HUES48 (cell line): ENCODE data around the gene AGAP9.
"Not testable (repeated sequence)": the region's sequence is repeated elsewhere in the genome, so short reads cannot be mapped to it uniquely, and the experiment has no call there.

Source experiments
- H3K27ac ChIP-seq: one replicate; pipeline ENCODE4 v1.7.0; 2013; ENCODE audit warnings: low read depth, low read length, inconsistent platforms
- H3K27me3 ChIP-seq: 2 replicates; pipeline ENCODE4 v1.6.1; 2013; ENCODE audit warnings: mild to moderate bottlenecking, low read length; ENCODE audit not compliant: control insufficient read depth, insufficient read depth
- H3K36me3 ChIP-seq: 2 replicates; pipeline ENCODE4 v1.6.1; 2013; ENCODE audit warnings: low read length; ENCODE audit not compliant: control insufficient read depth, insufficient read depth
- H3K4me1 ChIP-seq: 2 replicates; pipeline ENCODE4 v1.6.1; 2013; ENCODE audit warnings: mild to moderate bottlenecking, low read length; ENCODE audit not compliant: control insufficient read depth, insufficient read depth
- H3K4me3 ChIP-seq: 2 replicates; pipeline ENCODE4 v1.5.1; 2013; ENCODE audit warnings: mild to moderate bottlenecking, low read depth, low read length
- H3K9ac ChIP-seq: 2 replicates; pipeline ENCODE4 v1.6.1; 2013; ENCODE audit warnings: mild to moderate bottlenecking, low read depth, low read length, moderate library complexity
- H3K9me3 ChIP-seq: 2 replicates; pipeline ENCODE4 v1.6.1; 2013; ENCODE audit warnings: low read length; ENCODE audit not compliant: control insufficient read depth, insufficient read depth

AGAP9 gene

DNA sequence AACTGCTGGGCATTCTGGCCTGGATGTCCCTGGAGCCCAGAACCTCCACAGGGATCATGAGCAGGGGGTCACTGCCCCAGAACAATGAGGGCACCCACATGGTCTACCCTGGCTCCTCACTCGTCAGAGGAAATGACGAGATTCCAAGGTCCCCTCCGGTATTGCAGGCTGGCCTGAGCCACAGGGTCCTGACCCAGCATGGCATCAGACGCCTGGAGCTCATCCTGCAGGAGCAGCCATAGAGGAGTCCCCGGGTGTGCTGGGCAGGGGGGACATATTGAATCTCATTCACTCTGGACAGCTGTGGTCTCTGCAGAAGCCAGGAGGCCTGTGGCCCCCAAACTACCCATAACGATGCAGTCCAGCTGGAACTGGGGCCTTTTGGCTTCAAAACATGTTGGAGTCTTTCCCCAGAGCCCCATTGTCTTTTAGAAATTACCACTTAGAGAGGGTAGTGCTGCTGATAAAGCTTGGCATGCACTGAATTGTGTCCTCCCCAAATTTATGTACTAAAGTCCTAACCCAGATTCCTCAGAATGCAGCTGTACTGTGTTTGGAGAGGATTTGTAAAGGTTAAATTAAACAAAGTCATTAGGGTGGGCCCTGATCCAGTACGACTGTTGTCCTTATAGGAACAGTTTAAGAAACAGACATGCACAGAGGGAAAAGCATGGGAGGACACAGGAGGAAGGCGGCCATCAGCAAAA, 67.2 kb downstream of the AGAP9 start:
- H3K27me3 ChIP-seq, result no peaks in the 10 kb centered on the region
- H3K27ac ChIP-seq, result no peak overlapping the region
- peaks cover 6% of the 10 kb centered on the region; the same call in 1 of the 2 replicates for H3K4me1 ChIP-seq
- H3K36me3 ChIP-seq, result no peaks in the 10 kb centered on the region
- H3K4me3 ChIP-seq, result no peak overlapping the region
- no peaks in the 10 kb centered on the region for H3K9me3 ChIP-seq
- H3K9ac ChIP-seq, result no peak overlapping the region

DNA sequence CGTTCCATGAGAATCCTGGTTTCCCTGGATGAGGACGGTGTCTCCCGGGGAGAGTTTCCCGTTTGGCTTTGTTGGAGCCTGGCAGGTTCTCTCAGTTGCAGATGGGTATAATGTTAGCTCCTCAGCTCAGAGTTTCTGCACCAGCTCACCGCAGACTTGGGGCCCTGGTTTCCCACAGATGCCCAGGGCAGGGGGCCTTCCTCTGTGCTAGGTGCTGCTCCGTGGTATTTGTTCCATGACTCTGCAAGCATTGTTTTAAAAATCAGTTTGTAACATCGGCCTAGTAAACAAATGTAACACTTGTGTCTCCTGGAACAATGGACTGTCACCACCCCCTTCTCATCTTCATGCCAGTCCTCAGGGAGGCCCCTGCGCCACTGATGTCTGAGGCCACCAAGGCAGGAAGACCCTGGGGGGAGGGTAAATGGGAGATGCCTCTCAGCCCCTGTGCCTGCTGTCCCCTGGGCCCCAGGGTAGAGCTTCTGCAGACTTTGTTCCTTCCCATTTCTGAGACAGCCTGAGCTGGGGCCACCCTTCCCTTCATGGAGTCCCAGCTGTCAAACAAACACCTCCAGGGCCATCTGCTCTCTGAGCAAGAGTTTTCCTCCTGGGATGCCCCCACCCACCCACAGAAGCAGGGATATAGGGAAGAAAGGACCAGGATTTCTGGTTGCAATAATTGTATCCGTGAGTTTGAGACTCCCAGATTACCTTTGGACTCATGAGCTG, 67.9 kb downstream of the AGAP9 start:
- H3K27ac ChIP-seq, H3K27me3 ChIP-seq, H3K9ac ChIP-seq, H3K4me1 ChIP-seq, H3K36me3 ChIP-seq, H3K4me3 ChIP-seq, H3K9me3 ChIP-seq: not testable (repeated sequence)

GRCh38 chr10:47454780-47455058, 68.7 kb downstream of the AGAP9 start:
- H3K4me3 ChIP-seq, result no peak overlapping the region
- H3K36me3 ChIP-seq, result no peaks in the 10 kb centered on the region
- H3K9me3 ChIP-seq, result no peaks in the 10 kb centered on the region
- no peak overlapping the region for H3K27ac ChIP-seq
- no peak overlapping the region for H3K9ac ChIP-seq
- no peaks in the 10 kb centered on the region for H3K27me3 ChIP-seq
- H3K4me1 ChIP-seq, result peaks cover 6% of the 10 kb centered on the region; the same call in 1 of the 2 replicates

DNA sequence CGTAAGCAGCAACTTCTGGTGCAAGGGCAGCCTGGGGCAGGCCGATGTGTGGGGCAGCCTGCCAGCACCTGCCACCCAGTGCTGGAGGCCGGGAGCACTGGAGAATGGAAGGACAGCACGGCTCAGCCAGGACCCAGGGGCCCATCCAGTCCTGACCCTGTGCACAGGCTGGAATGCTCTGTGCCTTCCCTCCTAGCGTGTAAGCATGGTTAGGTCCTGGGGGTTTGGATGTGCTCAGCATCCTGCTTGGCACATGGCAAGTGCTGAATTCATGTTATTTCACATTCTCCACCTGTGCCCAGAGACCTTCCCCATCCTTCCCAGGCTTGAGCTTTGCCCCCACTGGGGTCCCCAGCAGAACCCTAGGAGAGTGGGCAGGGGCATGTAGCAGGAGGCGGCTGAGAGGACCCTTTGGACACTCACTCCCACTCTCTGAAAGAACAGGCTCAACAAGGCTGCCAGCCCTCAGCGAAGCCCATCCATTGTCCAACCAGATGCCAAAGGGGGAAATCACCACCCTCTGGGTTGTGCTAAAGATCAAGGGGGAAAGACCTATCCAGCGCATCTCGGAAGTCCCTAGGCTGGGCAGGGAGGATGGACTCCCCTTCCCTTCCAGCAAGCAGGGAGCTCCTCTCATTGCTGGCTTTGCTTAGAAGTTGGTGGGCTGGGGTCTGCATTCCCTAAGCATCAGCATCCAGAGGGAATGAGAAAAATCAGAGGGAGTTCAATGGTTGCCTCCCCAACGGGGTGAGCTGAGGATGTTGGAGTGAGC, 69.2 kb downstream of the AGAP9 start:
- Histone ChIP-seq H3K27ac (no peak overlapping the region), H3K4me1 (peaks cover 6% of the 10 kb centered on the region; the same call in 1 of the 2 replicates)

DNA sequence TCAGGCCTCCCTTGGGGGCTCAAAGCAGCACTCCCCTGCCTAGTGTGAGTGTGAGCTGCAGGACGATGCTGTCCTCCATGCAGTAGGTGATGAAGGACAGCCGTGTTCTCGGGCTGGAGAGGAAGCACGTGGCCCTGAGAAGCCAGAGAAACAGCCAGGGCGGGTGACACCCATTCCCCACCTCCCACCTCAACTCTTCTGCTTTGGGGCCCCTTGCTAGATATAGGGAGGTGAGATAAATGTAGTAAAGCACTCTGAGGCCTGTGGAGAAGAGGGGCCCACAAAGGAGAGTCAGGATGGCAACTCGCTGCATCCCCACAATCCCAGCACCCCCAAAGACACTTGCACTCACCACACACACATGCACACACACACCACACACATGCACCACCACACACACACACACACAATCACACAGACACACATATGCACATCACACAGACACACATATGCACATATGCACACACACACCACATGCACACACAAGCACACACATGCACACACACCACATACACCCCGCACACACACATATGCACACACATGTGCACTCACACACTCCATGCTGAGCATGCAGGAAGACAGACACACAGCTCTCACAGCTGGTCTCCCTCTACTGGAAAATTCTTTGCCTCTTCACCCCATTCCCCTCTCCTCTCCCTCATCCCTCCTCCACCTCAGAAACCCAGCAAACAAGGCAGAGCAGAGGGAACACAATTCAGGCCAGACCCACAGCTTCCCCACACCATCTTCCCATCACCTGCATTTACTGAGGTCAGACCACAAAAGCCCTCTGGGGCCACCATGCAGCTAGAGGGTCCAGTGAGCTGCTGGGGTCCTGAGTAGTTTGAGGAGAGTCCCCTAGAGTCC, 70.1 kb downstream of the AGAP9 start:
- no peaks in the 10 kb centered on the region for H3K27me3 ChIP-seq
- H3K9ac ChIP-seq, result no peak overlapping the region
- H3K9me3 ChIP-seq, result no peaks in the 10 kb centered on the region
- no peak overlapping the region for H3K4me3 ChIP-seq
- H3K36me3 ChIP-seq, result no peaks in the 10 kb centered on the region
- peaks cover 6% of the 10 kb centered on the region; the same call in 1 of the 2 replicates for H3K4me1 ChIP-seq
- no peak overlapping the region for H3K27ac ChIP-seq

More for the DNA sequence above, 69.2 kb downstream of the AGAP9 start:
- no peaks in the 10 kb centered on the region for H3K27me3 ChIP-seq
- no peak overlapping the region for H3K9ac ChIP-seq
- H3K36me3 ChIP-seq, result no peaks in the 10 kb centered on the region
- H3K4me3 ChIP-seq, result no peak overlapping the region
- no peaks in the 10 kb centered on the region for H3K9me3 ChIP-seq

GRCh38 chr10:47452495-47453140, 70.8 kb downstream of the AGAP9 start:
- Histone ChIP-seq H3K4me1 (peaks cover 6% of the 10 kb centered on the region; the same call in 1 of the 2 replicates), H3K9ac (no peak overlapping the region), H3K4me3 (no peak overlapping the region), H3K27ac (no peak overlapping the region), H3K36me3 (no peaks in the 10 kb centered on the region), H3K27me3 (no peaks in the 10 kb centered on the region), H3K9me3 (no peaks in the 10 kb centered on the region)

DNA sequence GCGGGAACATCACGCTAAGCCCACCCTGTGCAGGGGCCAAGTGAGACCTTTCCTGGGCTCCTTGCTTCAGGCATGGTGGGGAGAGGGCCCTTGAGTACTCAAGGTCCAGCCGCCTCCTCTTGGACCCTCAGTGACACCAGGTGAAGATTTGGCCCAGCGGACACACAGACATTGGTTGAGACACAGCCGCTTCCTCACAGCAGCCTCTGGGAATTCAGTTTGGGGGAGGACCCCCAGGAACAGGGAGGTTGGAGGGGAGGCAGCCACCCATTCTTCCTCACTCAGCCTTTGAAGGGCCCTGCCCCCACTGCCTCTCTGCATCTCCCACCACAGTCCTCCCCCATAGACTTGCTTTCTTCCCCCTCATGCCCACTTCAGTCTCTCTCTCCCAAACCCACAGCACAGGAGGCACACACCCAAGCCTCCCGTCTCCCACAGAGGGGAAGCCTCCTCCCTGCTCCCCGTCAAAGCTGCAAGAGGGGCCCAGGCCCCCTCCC, 71.4 kb downstream of the AGAP9 start:
- no peaks in the 10 kb centered on the region for H3K27me3 ChIP-seq
- no peaks in the 10 kb centered on the region for H3K36me3 ChIP-seq
- H3K4me3 ChIP-seq, result no peak overlapping the region
- H3K9me3 ChIP-seq, result no peaks in the 10 kb centered on the region
- H3K27ac ChIP-seq, result no peak overlapping the region
- H3K9ac ChIP-seq, result no peak overlapping the region
- H3K4me1 ChIP-seq, result peaks cover 6% of the 10 kb centered on the region; the same call in 1 of the 2 replicates
